ENCODE data around the gene GOLGA6L10.
"Not testable (repeated sequence)": the region's sequence is repeated elsewhere in the genome, so short reads cannot be mapped to it uniquely, and the experiment has no call there.

GRCh38 chr15:82332711-82333602 lies 16.3 kb downstream of the GOLGA6L10 start:
- TF ChIP-seq CTCF (conservative IDR thresholded peaks at IDR 0.05; ENCODE audit: low read depth, low read length); POLR2A (IDR thresholded peaks at IDR 0.05; ENCODE audit: low read depth, low read length); NFE2L2 (IDR thresholded peaks at IDR 0.05; ENCODE audit: low read depth, low read length); CEBPB (IDR thresholded peaks at IDR 0.05; ENCODE audit: low read depth, low read length); BHLHE40 (IDR thresholded peaks at IDR 0.05; ENCODE audit: low read depth, low read length); RCOR1 (IDR thresholded peaks at IDR 0.05; ENCODE audit: insufficient replicate concordance, low read length); MAZ (IDR thresholded peaks at IDR 0.05; ENCODE audit: borderline replicate concordance, low read depth, low read length): not testable (repeated sequence)
